IPS DF 4.7 (cell line): ENCODE results near the gene PTPRK.
A peak's percentile ranks its signal among the peaks of the same experiment; 100 is the strongest.

Experiments
- DNase-seq: peaks from one replicate; pipeline ENCODE4 v3.0.0-alpha.2; 2013; ENCODE audit warnings: low spot score; ENCODE audit errors: extremely low read depth

Gene PTPRK

GRCh38 chr6:128350416-128351254 lies 169.8 kb downstream of the PTPRK start:
- no peak for DNase-seq

GRCh38 chr6:128347123-128347522 lies 173.3 kb downstream of the PTPRK start:
- DNase-seq: no peak

GRCh38 chr6:128346569-128346968 lies 173.8 kb downstream of the PTPRK start:
- DNase-seq: no peak

GRCh38 chr6:128345278-128345677 lies 175.1 kb downstream of the PTPRK start:
- no peak for DNase-seq

DNA sequence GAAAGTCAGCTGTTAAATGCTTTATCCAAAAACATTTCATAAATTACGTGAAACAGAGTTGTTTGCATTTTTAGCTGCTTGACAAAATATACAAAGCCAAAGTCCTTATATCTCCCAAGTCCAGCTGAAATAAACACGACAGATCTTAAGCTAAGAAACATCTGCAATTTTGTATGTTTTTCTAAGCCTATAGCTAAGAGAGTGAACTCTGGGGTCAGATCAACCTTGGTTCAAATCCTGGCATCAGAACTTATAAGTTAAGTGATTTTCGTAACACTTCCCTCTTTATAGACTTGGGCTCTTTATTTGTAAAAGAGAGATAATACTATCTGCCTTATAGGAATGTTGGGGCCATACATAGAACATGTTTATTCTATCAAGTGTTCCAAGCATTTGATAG lies 176.7 kb downstream of the PTPRK start:
- no peak for DNase-seq

DNA sequence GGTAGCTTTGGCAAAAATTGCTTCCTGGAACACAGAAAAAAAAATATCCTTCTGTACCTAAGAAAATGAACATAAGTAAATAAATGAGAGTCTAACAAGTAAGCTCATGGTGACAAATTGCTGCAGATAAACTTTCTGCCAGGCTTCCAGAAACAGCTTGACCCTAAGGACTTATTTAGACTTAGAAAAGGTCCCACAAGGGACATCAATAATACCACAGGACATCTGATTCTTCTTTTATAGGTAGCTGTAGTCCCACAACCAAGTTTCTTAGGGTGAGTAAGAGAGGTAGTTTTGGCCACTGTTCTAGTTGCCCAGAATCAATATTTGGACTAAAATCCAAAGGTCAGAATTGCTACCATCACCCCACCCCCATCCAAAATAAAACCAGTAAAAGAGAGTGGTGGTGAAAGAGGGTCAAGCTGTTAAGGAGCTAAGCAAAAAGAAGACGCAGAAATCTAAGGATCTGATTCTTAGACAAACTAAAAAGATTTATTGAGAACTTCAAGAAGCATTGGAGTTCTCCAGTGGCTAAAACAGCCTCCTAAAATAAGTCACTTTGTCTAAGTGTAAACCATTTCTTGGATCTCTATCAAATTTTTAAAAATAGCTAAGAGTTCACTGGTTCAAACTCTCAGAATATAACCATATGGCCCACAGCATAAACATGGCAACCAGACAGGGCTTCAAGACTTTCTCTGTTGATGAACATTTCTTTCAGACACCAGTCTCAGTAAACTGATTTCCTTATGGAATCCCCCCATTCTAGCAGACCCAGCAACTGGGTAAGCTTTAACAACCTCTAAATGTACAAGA lies 180.6 kb downstream of the PTPRK start:
- DNase-seq: no peak

DNA sequence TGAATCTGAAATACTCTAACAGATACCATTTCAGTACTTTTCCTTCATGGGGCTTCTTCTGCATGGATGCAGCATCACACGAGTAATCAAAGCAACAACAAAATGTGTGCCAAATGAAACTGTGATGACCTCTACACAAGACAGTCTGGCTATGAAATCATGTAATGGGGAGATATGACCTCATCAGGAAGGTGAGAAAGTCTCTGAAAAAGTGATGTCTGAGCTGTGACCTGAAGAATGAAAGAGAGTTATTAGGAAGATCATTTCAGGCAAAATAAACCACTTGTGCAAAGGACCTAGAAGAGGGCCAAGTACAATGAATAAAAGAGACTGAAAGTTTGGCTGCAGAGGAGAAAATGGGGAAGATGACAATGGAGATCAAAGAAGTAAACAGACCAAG lies 182.8 kb downstream of the PTPRK start:
- DNase-seq: no peak

- no peak for DNase-seq
Observed at GRCh38 chr6:128336436-128337095, 183.8 kb downstream of the PTPRK start.

DNA sequence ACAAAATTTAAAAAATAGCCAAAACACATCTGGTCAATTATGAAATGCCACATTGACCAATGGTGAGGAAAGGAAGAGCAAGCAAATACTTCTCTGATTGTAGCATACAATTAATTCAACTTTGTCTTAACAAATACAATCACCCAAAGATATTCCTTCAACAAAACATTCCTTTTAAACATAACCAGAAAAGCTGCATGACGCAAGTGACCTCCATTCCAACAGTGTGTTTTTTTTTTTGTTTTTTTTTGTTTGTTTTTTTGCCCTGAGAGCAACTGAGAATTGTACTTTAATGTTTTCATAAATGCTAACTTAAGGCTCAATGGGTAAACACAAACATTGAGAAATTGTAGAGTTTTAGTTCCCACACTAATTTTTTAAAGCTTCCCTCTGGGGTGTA lies 184.4 kb downstream of the PTPRK start:
- no peak for DNase-seq

GRCh38 chr6:128333581-128334223 lies 186.7 kb downstream of the PTPRK start:
- no peak for DNase-seq

GRCh38 chr6:128327890-128328289 lies 192.5 kb downstream of the PTPRK start:
- DNase-seq: peak; percentile 22

- no peak for DNase-seq
Observed at GRCh38 chr6:128323011-128323410, 197.4 kb downstream of the PTPRK start.

DNA sequence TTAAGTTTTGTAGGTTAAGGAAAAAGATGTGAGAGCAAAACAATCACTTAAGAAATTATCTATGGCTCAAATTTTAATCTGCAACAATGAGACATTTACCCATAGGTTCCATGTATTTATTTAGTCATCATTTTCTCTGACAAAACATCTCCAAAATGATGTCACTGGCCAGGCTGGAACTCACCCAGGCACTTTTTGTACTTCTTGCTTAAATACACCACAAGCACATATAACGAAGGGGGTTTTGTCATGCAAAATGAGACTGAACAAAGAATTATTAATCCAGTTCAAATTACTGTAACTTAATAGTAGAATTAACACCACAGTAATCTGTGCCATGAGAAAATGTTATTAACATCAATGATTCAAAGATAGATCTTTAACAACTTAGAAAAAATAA lies 200.5 kb downstream of the PTPRK start:
- DNase-seq: no peak

DNA sequence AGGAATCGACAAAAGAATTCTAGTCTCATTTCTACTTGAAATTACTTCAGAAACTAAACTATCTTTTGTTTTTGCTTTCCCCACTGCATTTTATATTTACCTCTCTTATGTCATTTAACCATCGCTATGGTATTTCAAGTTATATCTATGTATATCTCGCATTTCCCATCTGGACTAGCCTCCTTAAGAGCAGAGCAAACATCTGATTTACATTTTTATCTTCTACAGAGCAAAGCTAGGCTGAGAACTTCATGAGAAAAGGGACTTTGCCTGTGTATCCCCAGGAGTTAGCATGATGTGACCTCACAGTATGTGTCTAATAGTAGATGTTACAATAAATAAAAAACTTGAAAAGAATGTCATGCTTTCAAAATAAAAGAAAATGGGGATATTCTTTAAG lies 201.2 kb downstream of the PTPRK start:
- DNase-seq: no peak

DNA sequence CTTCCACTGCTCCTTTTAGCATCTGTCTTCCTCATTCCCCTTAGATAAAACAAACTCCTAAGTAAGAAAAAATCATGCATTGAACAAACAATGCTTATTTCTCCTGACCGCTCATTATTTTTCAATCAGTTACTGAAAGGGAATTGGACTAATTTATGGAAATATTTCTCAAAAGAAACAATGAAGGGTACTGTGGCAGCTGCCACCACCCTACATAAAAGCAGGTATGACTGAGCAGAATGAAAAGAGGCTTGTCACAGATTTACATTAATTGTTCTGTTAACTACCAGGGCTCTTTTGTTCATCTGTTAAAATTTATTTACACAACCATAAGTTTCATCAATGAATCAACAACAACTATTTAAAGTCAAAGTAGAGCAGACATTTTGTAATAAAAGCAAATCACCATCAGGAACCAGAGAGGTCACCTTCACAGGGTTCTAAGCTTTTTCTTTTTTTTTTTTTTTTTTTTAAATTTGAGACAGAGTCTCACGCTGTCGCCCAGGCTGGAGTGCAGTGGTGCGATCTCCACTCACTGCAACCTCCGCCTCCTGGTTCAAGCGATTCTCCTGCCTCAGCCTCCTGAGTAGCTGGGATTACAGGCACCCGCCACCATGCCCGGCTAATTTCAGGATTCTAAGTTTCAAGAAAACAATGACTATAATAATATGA lies 204.0 kb downstream of the PTPRK start:
- DNase-seq: no peak

- DNase-seq: no peak
Observed at GRCh38 chr6:128314190-128314589, 206.2 kb downstream of the PTPRK start.

- DNase-seq: no peak
Observed at GRCh38 chr6:128311944-128312570, 208.3 kb downstream of the PTPRK start.

DNA sequence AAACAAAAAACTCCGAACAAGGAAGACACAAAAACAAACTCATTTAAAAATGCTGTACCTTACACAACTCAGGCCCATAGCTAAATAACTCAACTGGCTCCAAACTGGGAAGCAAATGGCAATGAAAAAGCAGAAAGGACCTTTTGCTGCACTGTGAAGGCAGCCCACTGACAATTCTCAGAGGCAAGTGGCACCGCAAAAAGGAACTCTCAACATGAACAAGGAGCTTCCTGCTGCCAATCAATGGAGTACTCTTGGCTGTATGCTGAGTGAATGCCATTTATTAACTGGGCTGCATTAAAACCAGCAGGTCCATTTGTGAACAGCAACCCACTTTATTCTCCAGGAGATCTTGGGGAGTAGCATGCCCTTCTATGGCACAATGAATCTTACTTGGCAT lies 209.9 kb downstream of the PTPRK start:
- no peak for DNase-seq

- DNase-seq: no peak
Observed at GRCh38 chr6:128307671-128308070, 212.7 kb downstream of the PTPRK start.

- DNase-seq: no peak
Observed at GRCh38 chr6:128305976-128306375, 214.4 kb downstream of the PTPRK start.

- DNase-seq: no peak
Observed at GRCh38 chr6:128305228-128305627, 215.2 kb downstream of the PTPRK start.
